ENCODE results near the gene PITPNM1.
"Not testable (repeated sequence)": the region's sequence is repeated elsewhere in the genome, so short reads cannot be mapped to it uniquely, and the experiment has no call there.

Gene PITPNM1

DNA sequence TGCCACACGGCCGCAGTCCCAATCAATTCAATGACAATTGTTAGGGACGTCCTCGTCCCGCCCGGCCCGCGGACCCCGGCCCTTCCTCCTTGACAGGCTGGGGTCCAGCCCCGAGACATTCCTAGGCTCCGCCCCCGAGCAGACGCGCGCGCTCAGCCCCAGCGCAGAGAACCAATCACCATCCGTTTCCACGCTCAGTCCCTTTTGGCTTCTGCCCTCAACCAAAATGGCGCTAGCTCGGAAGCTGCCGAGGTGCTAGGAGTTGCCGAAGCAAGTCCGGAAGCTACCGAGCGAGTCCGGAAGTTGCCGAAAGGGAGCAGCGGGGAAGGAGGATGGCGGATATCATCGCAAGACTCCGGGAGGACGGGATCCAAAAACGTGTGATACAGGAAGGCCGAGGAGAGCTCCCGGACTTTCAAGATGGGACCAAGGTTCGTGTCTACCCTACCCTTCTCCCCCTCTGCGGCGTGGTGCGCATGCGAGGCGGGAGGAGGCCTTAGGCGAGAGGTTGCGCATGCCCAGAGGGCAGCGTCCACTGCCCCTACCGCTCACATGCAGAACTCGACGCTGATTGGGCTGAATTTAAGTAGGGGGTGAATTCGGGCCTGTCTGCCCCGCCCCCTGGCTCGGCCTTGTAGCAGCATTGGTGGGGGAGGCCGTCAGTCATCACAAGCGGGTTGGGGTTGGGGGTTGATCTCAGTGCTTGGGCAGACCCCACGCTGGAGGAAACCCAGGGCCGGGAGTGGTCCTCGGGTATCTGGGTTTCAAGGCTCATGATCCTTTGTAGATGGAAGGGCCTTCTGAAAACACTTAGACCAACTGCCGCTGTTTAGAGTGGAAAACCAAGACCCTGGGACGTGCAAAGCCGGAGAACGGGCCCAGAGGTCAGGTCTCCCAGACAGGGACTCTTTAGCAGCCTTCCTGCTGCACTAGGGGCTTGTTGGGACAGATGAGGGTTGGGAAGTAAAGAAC lies 22.1 kb downstream of the PITPNM1 start, which contains the start of gene AIP:
AIP (plus strand) TSS at position 200 of the 972 bp plus-strand sequence; CDS start at position 333, 133 bp downstream.
- Histone ChIP-seq H2BK15ac (ENCODE audit: low read depth, poor library complexity, severe bottlenecking) (no peak within 1 kb of the TSS), H3K9ac (ENCODE audit: low read length) (peak within 1 kb of the TSS; percentile 89), H2AFZ (ENCODE audit: low read depth, low read length) (peak within 1 kb of the TSS; percentile 86), H4K91ac (ENCODE audit: low read length) (peak within 1 kb of the TSS; percentile 84), H3K27ac (ENCODE audit: low read length, poor library complexity, severe bottlenecking) (peak within 1 kb of the TSS; percentile 79), H3K4me3 (ENCODE audit: insufficient read depth in 1 of 2, low read depth in 1 of 2, low read length in 2 of 2) (peak within 1 kb of the TSS; percentile 71 to 82), H4K8ac (ENCODE audit: low read length) (peak within 1 kb of the TSS; percentile 92), H2BK12ac (ENCODE audit: low read length in 2 of 2) (peak within 1 kb of the TSS in 1 of 2 experiments; percentile 83), H3K79me1 (replicated peaks; ENCODE audit: low read length, poor library complexity, severe bottlenecking) (peaks cover 22% of the 10 kb centered on the region), H3K4ac (ENCODE audit: low read depth in 1 of 2, low read length in 2 of 2) (peak within 1 kb of the TSS; percentile 19 to 97), H3K23ac (ENCODE audit: low read length in 2 of 2) (peak within 1 kb of the TSS in 1 of 2 experiments; percentile 23), H2BK5ac (ENCODE audit: low read depth, low read length, poor library complexity, severe bottlenecking) (peak within 1 kb of the TSS; percentile 22), H3K9me3 (ENCODE audit: control insufficient read depth, low read length) (no peaks in the 10 kb centered on the region), H3K4me1 (ENCODE audit: control insufficient read depth, insufficient read depth, low read depth, low read length) (peaks cover 19% of the 10 kb centered on the region), H3K4me2 (ENCODE audit: low read length, poor library complexity, severe bottlenecking) (peak within 1 kb of the TSS; percentile 85), H3K18ac (ENCODE audit: low read depth in 1 of 2, low read length in 2 of 2) (peak within 1 kb of the TSS; percentile 68 to 97), H3K14ac (ENCODE audit: low read length in 2 of 2) (peak within 1 kb of the TSS in 1 of 2 experiments; percentile 98), H3K36me3 (ENCODE audit: control insufficient read depth in 1 of 2, insufficient read depth in 2 of 2, low read depth in 1 of 2, low read length in 2 of 2) (peaks cover 13 to 15% of the 10 kb centered on the region in 2 experiments), H2AK5ac (ENCODE audit: low read length, severe bottlenecking) (peak within 1 kb of the TSS; percentile 58), H2BK120ac (ENCODE audit: low read depth, low read length) (no peak within 1 kb of the TSS), H3K27me3 (ENCODE audit: control insufficient read depth in 1 of 2, insufficient read depth in 1 of 2, low read length in 2 of 2) (no peaks in the 10 kb centered on the region)
- 18% methylated on average over 55 of the region's 60 CpGs for WGBS
- peak; percentile 98 for DNase-seq

DNA sequence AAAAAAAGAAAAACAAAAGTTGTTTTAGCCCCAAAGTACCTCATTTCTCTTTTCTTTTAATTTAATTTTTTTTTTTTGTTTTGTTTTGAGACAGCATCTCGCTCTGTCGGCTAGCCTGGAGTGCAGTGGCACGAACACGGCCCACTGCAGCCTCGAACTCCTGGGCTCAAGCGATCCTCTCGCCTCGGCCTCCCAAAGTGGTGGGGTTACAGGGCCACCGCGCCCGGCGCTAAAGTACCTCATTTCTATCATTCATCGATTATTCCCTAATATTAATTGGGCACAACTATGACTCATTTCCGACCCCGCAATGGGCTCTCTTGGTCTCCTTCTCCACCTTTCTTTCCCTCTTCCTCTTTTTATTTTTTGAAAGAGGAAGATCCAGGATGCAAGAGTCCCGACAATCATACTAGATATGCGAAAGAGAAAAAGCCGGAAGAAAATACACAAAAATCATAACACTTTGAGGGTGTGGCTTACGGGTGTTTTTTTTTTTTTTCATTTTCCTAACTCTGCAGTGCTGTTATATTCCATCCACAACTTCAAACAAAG lies 22.8 kb downstream of the PITPNM1 start:
- Histone ChIP-seq H2BK120ac (ENCODE audit: low read depth, low read length) (no peak overlapping the region), H3K9me3 (ENCODE audit: control insufficient read depth, low read length) (no peaks in the 10 kb centered on the region), H3K4me3 (ENCODE audit: insufficient read depth in 1 of 2, low read depth in 1 of 2, low read length in 2 of 2) (peak overlapping the region; percentile 57 to 82), H3K27ac (ENCODE audit: low read length, poor library complexity, severe bottlenecking) (no peak overlapping the region), H3K27me3 (ENCODE audit: control insufficient read depth in 1 of 2, insufficient read depth in 1 of 2, low read length in 2 of 2) (no peaks in the 10 kb centered on the region), H3K36me3 (ENCODE audit: control insufficient read depth in 1 of 2, insufficient read depth in 2 of 2, low read depth in 1 of 2, low read length in 2 of 2) (peaks cover 5 to 12% of the 10 kb centered on the region in 2 experiments), H3K4ac (ENCODE audit: low read depth in 1 of 2, low read length in 2 of 2) (peak overlapping the region in 1 of 2 experiments; percentile 91), H3K14ac (ENCODE audit: low read length in 2 of 2) (no peak overlapping the region), H3K9ac (ENCODE audit: low read length) (peak overlapping the region; percentile 89), H2BK15ac (ENCODE audit: low read depth, poor library complexity, severe bottlenecking) (no peak overlapping the region), H3K23ac (ENCODE audit: low read length in 2 of 2) (no peak overlapping the region), H2BK12ac (ENCODE audit: low read length in 2 of 2) (no peak overlapping the region), H4K91ac (ENCODE audit: low read length) (no peak overlapping the region), H3K4me1 (ENCODE audit: control insufficient read depth, insufficient read depth, low read depth, low read length) (peaks cover 19% of the 10 kb centered on the region), H2AFZ (ENCODE audit: low read depth, low read length) (no peak overlapping the region), H3K18ac (ENCODE audit: low read depth in 1 of 2, low read length in 2 of 2) (peak overlapping the region in 1 of 2 experiments; percentile 24), H2BK5ac (ENCODE audit: low read depth, low read length, poor library complexity, severe bottlenecking) (no peak overlapping the region), H3K79me1 (replicated peaks; ENCODE audit: low read length, poor library complexity, severe bottlenecking) (peaks cover 19% of the 10 kb centered on the region), H3K4me2 (ENCODE audit: low read length, poor library complexity, severe bottlenecking) (peak overlapping the region; percentile 85), H4K8ac (ENCODE audit: low read length) (peak overlapping the region; percentile 92), H2AK5ac (ENCODE audit: low read length, severe bottlenecking) (no peak overlapping the region)
- DNase-seq, result no peak
- 95% methylated on average over 18 of the region's 19 CpGs for WGBS

- H2BK5ac ChIP-seq (ENCODE audit: low read depth, low read length, poor library complexity, severe bottlenecking); H2AK5ac ChIP-seq (ENCODE audit: low read length, severe bottlenecking); H2BK15ac ChIP-seq (ENCODE audit: low read depth, poor library complexity, severe bottlenecking); H2BK12ac ChIP-seq (ENCODE audit: low read length in 2 of 2); H3K4me2 ChIP-seq (ENCODE audit: low read length, poor library complexity, severe bottlenecking); H3K79me1 ChIP-seq (replicated peaks; ENCODE audit: low read length, poor library complexity, severe bottlenecking); H3K36me3 ChIP-seq (ENCODE audit: control insufficient read depth in 1 of 2, insufficient read depth in 2 of 2, low read depth in 1 of 2, low read length in 2 of 2); H3K14ac ChIP-seq (ENCODE audit: low read length in 2 of 2); H4K8ac ChIP-seq (ENCODE audit: low read length); H3K18ac ChIP-seq (ENCODE audit: low read depth in 1 of 2, low read length in 2 of 2); H3K23ac ChIP-seq (ENCODE audit: low read length in 2 of 2); H2BK120ac ChIP-seq (ENCODE audit: low read depth, low read length); H3K4me1 ChIP-seq (ENCODE audit: control insufficient read depth, insufficient read depth, low read depth, low read length); H2AFZ ChIP-seq (ENCODE audit: low read depth, low read length); H3K27ac ChIP-seq (ENCODE audit: low read length, poor library complexity, severe bottlenecking); H3K9me3 ChIP-seq (ENCODE audit: control insufficient read depth, low read length); H3K9ac ChIP-seq (ENCODE audit: low read length); DNase-seq; H3K27me3 ChIP-seq (ENCODE audit: control insufficient read depth in 1 of 2, insufficient read depth in 1 of 2, low read length in 2 of 2); H3K4me3 ChIP-seq (ENCODE audit: insufficient read depth in 1 of 2, low read depth in 1 of 2, low read length in 2 of 2); H3K4ac ChIP-seq (ENCODE audit: low read depth in 1 of 2, low read length in 2 of 2); H4K91ac ChIP-seq (ENCODE audit: low read length): not testable (repeated sequence)
- 89% methylated on average over 8 of the region's 16 CpGs for WGBS
These were observed 27.7 kb downstream of the PITPNM1 start for GRCh38 chr11:67477344-67478050.

Data from mesenchymal stem cell (in vitro differentiated cells and primary cell).